ENCODE measurements around the gene PARP14. TPM values are rescaled to one million over a fixed set of nuclear protein-coding genes. Genes with fewer than 3 reads are reported as not detected.

PARP14 gene
- total and polyA plus RNA-seq, 2 donors (not counting 3 experiments of a cell fraction or from before 2014, with no cell fraction given) = 19.7 to 41.5 TPM

DNA sequence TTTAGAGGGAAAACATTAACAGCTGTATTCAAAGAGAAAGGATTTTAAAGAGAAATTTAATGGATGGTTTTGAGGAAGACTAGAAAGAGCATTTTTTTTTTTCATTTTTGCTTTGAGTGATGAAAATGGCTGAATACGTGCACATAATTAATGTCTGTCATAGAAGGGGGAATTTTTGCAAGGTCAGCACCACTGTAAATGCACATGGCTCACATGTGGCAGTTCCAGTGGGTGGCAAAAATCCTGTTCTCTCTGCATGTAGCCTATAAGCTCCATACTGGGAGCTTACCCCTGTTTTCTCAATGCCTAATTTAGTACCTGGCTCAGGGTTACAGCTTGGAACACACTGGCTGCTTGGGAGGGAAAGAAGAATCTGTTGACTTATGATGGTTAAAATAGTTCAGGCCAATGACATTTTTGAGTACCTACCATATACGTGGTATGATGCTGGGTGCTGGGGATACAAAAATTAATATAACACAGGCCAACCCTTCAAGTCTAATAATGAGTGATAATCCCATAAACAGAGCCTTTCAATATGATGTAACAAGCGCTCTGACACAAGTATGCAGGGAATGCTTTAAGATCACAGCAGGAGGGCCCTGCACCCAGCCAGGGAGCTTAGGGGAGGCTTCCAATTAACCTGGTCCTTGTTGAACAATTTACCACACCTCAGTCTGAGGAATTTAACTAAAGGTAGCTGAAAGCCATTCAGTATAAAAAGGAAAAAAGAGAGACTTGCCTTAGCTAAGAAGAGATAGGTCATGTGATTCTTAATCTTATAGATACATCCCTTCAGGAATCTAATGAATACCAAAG is 80.0 kb downstream of the PARP14 start:
- Histone ChIP-seq H3K9me3 (replicated peaks; ENCODE audit: control insufficient read depth, insufficient read depth, low read length) (no peaks in the 10 kb centered on the region), H3K9me1 (replicated peaks; ENCODE audit: control insufficient read depth, extremely low read depth, insufficient read depth, low read length) (no peaks in the 10 kb centered on the region), H3K9ac (replicated peaks; ENCODE audit: extremely low read depth, insufficient read depth, low read length) (no peak overlapping the region), H2AFZ (ENCODE audit: low read depth, low read length) (no peak overlapping the region), H3K4me1 (ENCODE audit: control insufficient read depth, extremely low read depth, insufficient read depth, low read length) (no peaks in the 10 kb centered on the region), H3K27ac (ENCODE audit: insufficient read depth, low read depth, low read length) (no peak overlapping the region), H3K4me3 (replicated peaks in 1 of 3; ENCODE audit: insufficient read depth in 1 of 3, low read depth in 1 of 3, low read length in 3 of 3) (no peak overlapping the region), H4K20me1 (replicated peaks; ENCODE audit: control insufficient read depth, extremely low read depth, insufficient read depth, low read length) (peaks cover 2% of the 10 kb centered on the region), H3K79me2 (ENCODE audit: control insufficient read depth, insufficient read depth, low read length) (no peaks in the 10 kb centered on the region), H3K27me3 (ENCODE audit: control insufficient read depth in 2 of 2, insufficient read depth in 2 of 2, low read length in 2 of 2) (no peaks in the 10 kb centered on the region), H3K36me3 (ENCODE audit: control insufficient read depth in 2 of 2, extremely low read depth in 1 of 2, insufficient read depth in 2 of 2, low read length in 2 of 2) (no peaks in the 10 kb centered on the region), H3K4me2 (ENCODE audit: insufficient read depth, low read length) (no peak overlapping the region)
- POLR2A ChIA-PET = no interaction called here
- intact Hi-C loops (cut with micrococcal nuclease) (no loop called here), dilution Hi-C loops (cut with MboI; ENCODE audit: extremely low pct_ligation_motif_present, low sequenced_read_pairs) (no loop called here)
- FAIRE-seq = no peak
- BruUV-seq (replicated peaks) = no TSS peak
- DNase-seq (ENCODE audit: low read depth, low spot score) = no peak
- CTCF ChIA-PET = interaction anchor here (0.6 kb wide), 1 partner anchor 10 kb away, joined by 3 read pairs; no protein-coding TSS in a partner anchor
- TF ChIP-seq, protein P1, sequence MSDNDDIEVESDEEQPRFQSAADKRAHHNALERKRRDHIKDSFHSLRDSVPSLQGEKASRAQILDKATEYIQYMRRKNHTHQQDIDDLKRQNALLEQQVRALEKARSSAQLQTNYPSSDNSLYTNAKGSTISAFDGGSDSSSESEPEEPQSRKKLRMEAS (IDR thresholded peaks at IDR 0.05; ENCODE audit: insufficient read depth, insufficient read length) = no peak
- TF ChIP-seq, protein P2, sequence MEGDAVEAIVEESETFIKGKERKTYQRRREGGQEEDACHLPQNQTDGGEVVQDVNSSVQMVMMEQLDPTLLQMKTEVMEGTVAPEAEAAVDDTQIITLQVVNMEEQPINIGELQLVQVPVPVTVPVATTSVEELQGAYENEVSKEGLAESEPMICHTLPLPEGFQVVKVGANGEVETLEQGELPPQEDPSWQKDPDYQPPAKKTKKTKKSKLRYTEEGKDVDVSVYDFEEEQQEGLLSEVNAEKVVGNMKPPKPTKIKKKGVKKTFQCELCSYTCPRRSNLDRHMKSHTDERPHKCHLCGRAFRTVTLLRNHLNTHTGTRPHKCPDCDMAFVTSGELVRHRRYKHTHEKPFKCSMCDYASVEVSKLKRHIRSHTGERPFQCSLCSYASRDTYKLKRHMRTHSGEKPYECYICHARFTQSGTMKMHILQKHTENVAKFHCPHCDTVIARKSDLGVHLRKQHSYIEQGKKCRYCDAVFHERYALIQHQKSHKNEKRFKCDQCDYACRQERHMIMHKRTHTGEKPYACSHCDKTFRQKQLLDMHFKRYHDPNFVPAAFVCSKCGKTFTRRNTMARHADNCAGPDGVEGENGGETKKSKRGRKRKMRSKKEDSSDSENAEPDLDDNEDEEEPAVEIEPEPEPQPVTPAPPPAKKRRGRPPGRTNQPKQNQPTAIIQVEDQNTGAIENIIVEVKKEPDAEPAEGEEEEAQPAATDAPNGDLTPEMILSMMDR (IDR thresholded peaks at IDR 0.05; ENCODE audit: extremely low read depth in 1 of 2, insufficient read depth in 1 of 2, low read depth in 1 of 2, low read length in 2 of 2) = no peak
- TF ChIP-seq MYC (IDR thresholded peaks at IDR 0.05; ENCODE audit: low read depth, low read length) = no peak
- no peak for TF ChIP-seq EZH2 (IDR thresholded peaks at IDR 0.05; ENCODE audit: borderline replicate concordance, low read depth, low read length, severe bottlenecking)
- TF ChIP-seq JUN (IDR thresholded peaks at IDR 0.05; ENCODE audit: borderline replicate concordance, insufficient read depth, insufficient read length, low read depth) = no peak
- TF ChIP-seq POLR2A (IDR thresholded peaks at IDR 0.05; ENCODE audit: low read depth, low read length) = no peak
- TF ChIP-seq FOS (IDR thresholded peaks at IDR 0.05; ENCODE audit: borderline replicate concordance, insufficient read depth, low read length) = no peak
- no peak for TF ChIP-seq GATA2 (IDR thresholded peaks at IDR 0.05; ENCODE audit: insufficient read depth, insufficient read length, low read depth, low read length)
- no peak for TF ChIP-seq POLR2AphosphoS5 (IDR thresholded peaks at IDR 0.05; ENCODE audit: insufficient read depth, low read depth, low read length)

Measured in endothelial cell of umbilical vein (primary cell).